ENCODE measurements around the gene SEMA7A.

GRCh38 chr15:74449095-74449494, 15.3 kb upstream of the SEMA7A start:
- TF ChIP-seq CTCF (IDR thresholded peaks at IDR 0.05; ENCODE audit: insufficient read depth, low read length, poor library complexity, severe bottlenecking) = no peak
- TF ChIP-seq EZH2phosphoT487 (conservative IDR thresholded peaks at IDR 0.05; ENCODE audit: low read length) = no peak
